ENCODE results near the gene DRGX.
A peak's percentile ranks its signal among the peaks of the same experiment; 100 is the strongest.

DRGX gene

GRCh38 chr10:49433069-49433468 lies 37.2 kb upstream of the DRGX start:
- TF ChIP-seq POLR2A (IDR thresholded peaks at IDR 0.05; ENCODE audit: extremely low read depth, insufficient read length) (no peak), MYC (IDR thresholded peaks at IDR 0.05; ENCODE audit: low read depth, low read length) (no peak)
- TF ChIP-seq, protein P1, sequence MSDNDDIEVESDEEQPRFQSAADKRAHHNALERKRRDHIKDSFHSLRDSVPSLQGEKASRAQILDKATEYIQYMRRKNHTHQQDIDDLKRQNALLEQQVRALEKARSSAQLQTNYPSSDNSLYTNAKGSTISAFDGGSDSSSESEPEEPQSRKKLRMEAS (IDR thresholded peaks at IDR 0.05; ENCODE audit: low read depth, low read length), result no peak
- TF ChIP-seq, protein P2, sequence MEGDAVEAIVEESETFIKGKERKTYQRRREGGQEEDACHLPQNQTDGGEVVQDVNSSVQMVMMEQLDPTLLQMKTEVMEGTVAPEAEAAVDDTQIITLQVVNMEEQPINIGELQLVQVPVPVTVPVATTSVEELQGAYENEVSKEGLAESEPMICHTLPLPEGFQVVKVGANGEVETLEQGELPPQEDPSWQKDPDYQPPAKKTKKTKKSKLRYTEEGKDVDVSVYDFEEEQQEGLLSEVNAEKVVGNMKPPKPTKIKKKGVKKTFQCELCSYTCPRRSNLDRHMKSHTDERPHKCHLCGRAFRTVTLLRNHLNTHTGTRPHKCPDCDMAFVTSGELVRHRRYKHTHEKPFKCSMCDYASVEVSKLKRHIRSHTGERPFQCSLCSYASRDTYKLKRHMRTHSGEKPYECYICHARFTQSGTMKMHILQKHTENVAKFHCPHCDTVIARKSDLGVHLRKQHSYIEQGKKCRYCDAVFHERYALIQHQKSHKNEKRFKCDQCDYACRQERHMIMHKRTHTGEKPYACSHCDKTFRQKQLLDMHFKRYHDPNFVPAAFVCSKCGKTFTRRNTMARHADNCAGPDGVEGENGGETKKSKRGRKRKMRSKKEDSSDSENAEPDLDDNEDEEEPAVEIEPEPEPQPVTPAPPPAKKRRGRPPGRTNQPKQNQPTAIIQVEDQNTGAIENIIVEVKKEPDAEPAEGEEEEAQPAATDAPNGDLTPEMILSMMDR (IDR thresholded peaks at IDR 0.05; ENCODE audit: low read depth, low read length), result no peak
- H3K4me3 ChIP-seq (ENCODE audit: low read depth, low read length), result no peak overlapping the region

DNA sequence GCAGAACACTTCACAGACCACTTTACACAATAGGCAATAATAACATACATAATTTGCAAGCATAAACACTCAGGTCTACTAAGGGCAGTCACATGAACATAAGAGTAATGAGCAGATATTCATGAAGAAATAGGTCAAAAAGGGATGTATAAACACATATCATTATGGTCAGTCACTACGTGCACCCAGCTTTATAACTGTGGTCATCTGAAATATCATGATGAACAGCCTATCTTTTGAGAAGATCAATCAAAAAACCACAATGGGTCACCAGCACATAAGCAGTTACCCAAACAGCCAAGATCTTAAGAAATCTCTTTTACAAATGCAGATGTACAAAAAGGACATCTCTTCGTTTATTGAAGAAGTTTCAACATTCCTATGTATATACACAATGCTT lies 35.5 kb upstream of the DRGX start:
- no peak for DNase-seq (ENCODE audit: low read depth)
- TF ChIP-seq, protein P2 (IDR thresholded peaks at IDR 0.05; ENCODE audit: low read depth, low read length), result no peak
- TF ChIP-seq POLR2A (IDR thresholded peaks at IDR 0.05; ENCODE audit: extremely low read depth, insufficient read length), result no peak
- TF ChIP-seq MYC (IDR thresholded peaks at IDR 0.05; ENCODE audit: low read depth, low read length), result no peak
- TF ChIP-seq, protein P1 (IDR thresholded peaks at IDR 0.05; ENCODE audit: low read depth, low read length), result no peak
- no peak overlapping the region for H3K4me3 ChIP-seq (ENCODE audit: low read depth, low read length)

More at GRCh38 chr10:49433069-49433468, 37.2 kb upstream of the DRGX start:
- DNase-seq (ENCODE audit: low read depth), result no peak

GRCh38 chr10:49429458-49429857 lies 33.6 kb upstream of the DRGX start:
- H3K4me3 ChIP-seq (ENCODE audit: low read depth, low read length), result no peak overlapping the region
- no peak for DNase-seq (ENCODE audit: low read depth)
- TF ChIP-seq, protein P2 (IDR thresholded peaks at IDR 0.05; ENCODE audit: low read depth, low read length), result no peak
- TF ChIP-seq, protein P1 (IDR thresholded peaks at IDR 0.05; ENCODE audit: low read depth, low read length), result no peak
- TF ChIP-seq MYC (IDR thresholded peaks at IDR 0.05; ENCODE audit: low read depth, low read length) (no peak), POLR2A (IDR thresholded peaks at IDR 0.05; ENCODE audit: extremely low read depth, insufficient read length) (no peak)

DNA sequence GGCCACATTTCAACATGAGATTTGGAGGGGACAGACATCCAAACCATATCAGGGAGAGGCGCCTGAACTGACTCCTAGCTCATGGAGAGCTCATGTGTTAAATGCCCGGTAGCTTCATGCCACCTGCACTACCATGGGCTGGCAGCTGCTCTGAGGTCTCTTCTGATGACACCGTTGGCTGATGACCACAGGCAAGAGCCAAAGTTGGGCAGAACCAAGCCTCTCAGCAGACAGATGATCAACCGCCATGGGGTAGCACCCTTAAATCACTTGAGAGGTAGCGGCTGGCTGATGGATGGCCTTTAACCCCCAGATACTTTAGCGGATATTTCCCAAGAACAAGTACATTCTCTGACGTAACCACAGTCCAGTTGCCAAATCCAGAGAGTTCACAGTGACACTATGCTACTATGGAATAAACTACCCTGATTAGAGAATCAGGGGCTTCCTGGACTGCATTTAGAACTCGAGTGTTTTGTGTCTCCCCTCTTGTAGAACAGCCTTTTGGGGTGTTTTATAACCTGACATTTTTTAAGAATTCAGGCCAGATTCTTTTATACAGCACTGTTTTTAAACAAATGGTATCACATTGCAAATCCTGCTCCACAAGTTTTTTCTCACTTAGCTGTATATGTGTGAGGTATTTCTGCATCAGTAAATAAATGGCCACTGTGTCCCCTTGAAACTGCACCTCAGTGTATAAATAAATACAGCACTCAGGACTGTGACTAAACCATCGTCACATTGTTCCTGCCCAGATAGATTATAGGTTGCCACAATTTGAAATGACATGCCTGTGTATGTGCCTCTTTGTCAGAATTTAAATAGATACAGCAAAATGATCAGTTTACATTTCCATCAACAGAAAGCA lies 30.8 kb upstream of the DRGX start:
- TF ChIP-seq, protein P2 (IDR thresholded peaks at IDR 0.05; ENCODE audit: low read depth, low read length), result no peak
- no peak for TF ChIP-seq POLR2A (IDR thresholded peaks at IDR 0.05; ENCODE audit: extremely low read depth, insufficient read length)
- TF ChIP-seq MYC (IDR thresholded peaks at IDR 0.05; ENCODE audit: low read depth, low read length), result no peak
- TF ChIP-seq, protein P1 (IDR thresholded peaks at IDR 0.05; ENCODE audit: low read depth, low read length), result no peak
- no peak overlapping the region for H3K4me3 ChIP-seq (ENCODE audit: low read depth, low read length)
- peak; percentile 50 for DNase-seq (ENCODE audit: low read depth)

DNA sequence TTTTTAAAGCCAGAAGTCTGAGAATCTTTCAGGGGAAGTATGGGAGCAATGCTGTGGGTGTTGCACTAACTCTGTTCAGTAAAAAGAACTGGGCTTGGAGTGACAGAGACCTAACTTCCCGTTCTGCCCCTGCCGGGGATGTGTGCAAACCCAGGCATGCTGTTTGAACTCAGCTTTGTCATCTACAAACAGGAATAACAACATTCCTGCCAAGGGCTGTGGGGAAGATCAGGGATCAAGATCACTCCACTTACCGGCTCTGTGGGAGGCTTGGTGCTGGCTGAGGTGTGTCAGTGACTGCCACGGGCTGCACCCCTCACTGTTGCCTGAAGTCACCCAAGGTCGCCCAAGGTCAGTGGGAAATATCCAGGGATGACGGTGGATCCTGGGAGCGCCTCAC lies 23.1 kb upstream of the DRGX start:
- no peak overlapping the region for H3K4me3 ChIP-seq (ENCODE audit: low read depth, low read length)
- DNase-seq (ENCODE audit: low read depth), result no peak
- TF ChIP-seq, protein P2 (IDR thresholded peaks at IDR 0.05; ENCODE audit: low read depth, low read length), result no peak
- TF ChIP-seq, protein P1 (IDR thresholded peaks at IDR 0.05; ENCODE audit: low read depth, low read length), result no peak
- TF ChIP-seq POLR2A (IDR thresholded peaks at IDR 0.05; ENCODE audit: extremely low read depth, insufficient read length) (no peak), MYC (IDR thresholded peaks at IDR 0.05; ENCODE audit: low read depth, low read length) (no peak)

Data from NB4 (cell line).